ENCODE measurements around the gene PRRC1.

Gene PRRC1

DNA sequence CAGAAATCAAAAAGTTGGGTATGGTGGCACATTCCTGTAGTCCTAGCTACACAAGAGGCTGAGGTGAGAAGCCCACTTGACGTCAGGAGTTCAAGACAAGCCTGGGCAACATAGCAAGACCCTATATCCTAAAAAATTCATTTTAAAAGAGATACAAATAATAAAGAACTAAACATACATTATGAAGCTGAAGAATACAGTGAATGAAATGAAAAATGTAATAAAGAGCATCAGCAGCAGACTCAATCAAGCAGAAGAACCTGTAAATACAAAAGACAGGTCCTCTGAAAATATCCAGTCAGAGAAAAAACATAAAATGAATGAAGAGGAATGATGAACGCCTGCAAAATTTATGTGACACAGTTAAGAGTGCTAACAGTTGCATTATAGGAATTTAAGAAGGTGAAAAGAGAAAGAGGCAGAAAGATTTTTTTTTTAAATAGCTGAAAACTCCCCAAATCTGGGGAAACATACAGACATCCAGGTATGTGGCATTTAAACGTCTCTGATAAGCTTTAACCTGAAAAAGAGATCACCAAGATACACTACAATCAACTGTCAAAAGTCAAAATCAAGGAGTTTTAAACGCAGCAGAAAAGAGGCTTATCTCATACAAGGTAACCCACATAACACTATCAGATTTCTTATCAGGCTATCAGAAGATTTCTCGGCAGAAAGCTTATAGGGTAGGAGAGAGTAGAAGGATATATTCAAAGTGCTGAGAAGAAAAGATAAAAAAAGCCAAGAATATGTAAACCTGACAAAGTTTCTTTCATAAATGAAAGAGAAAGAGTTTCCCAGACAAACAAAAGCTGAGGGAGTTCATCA lies 57.6 kb downstream of the PRRC1 start:
- no peak for DNase-seq

DNA sequence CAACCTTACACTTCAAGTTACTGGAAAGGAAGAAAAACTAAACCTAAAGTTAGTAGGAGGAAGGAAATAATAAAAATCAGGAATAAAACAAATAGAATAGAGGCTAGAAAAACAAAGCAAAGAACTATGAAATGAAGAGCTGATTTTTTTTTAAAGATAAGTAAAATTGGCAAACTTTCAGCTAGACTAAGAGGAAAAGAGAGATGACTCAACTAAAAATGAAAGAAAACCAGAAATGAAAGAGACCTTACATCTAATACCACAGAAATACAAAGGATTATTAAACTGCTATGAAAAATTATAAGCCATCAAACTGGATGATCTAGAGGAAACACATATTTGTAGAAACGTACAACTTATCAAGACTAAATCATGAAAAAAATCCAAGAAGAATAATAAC lies 60.0 kb downstream of the PRRC1 start:
- no peak for DNase-seq

DNA sequence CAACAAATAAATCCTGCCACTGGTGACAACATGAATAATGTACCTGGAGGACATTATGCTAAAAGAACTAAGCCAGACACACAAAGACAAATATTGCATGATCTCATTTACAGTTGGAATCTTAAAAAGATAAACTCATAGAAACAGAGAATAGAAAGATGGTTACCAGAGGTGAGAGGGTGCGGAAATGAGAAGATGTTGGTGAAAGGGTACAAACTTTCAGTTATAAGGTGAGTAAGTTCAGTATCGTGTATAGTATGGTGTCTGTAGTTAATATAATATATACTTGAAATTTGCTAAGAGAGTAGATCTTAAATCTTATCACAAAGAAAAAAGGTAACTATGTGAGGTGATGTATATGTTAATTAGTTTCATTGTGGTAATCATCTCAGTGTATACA lies 63.3 kb downstream of the PRRC1 start:
- no peak for DNase-seq

DNA sequence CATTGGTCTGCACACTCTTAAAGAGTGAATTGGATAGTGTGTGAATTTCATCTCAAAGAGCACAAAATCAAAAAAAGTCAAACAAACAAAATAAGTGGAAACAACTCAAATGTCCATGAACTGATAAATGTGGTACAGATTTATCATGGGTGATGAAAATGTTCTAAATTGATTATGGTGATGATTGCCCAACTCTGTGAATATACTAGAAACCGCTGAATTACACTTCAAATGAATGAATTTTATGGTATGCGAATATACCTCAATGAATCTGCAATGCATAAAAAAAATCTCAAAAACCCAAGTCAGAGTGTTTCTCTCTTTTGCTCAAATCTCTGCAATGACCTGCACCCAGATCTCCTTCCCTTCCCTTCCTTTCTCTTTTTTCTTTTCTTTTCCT lies 64.0 kb downstream of the PRRC1 start:
- no peak for DNase-seq

DNA sequence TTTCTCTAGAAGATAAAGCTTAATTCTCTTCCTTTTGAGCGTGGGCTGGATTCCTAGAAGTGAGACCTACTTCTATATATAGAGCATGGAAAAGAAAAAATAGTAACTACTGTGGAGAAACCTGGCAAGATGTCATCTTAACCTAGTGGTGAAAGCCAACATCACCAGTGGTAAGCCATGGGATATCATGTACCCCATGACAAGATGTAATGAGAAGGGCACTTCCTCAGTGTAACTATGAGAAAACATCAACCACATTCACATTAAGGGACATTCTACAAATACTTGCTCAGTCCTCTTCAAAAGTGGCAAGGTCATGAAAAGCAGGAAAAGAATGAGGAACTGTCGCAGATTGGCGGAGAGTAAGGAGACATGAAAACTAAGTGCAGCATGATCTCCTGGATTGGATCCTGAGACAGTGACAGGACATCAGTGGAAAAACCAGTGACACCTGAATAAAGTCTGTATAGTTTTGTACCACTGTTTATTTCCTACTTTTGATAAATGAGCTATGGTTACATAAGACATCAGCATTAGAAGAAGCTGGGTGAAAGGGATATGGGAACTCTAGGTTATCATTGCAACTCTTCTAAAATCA lies 65.4 kb downstream of the PRRC1 start:
- DNase-seq = no peak

GRCh38 chr5:127583866-127584265 lies 66.4 kb downstream of the PRRC1 start:
- no peak for DNase-seq

DNA sequence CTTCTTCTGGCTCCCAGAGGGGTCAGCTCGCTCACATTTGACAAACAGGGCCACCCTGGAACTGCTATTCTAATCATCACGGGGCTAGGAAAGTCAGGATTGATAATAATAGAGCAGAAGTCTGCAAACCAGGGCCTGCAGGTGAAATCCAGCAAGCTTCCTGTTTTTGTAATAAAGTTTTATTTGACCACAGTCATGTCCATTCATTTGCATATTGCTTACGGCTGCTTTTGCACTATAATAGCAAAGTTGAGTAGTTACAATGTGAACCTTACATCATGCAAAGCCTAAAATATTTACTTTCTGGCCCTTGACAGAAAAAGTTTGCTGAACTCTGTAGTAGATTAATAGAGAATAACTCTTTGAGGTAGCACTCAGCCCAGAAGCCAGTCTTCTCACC lies 68.2 kb downstream of the PRRC1 start:
- DNase-seq = no peak

GRCh38 chr5:127586066-127586770 lies 68.8 kb downstream of the PRRC1 start:
- DNase-seq = no peak

DNA sequence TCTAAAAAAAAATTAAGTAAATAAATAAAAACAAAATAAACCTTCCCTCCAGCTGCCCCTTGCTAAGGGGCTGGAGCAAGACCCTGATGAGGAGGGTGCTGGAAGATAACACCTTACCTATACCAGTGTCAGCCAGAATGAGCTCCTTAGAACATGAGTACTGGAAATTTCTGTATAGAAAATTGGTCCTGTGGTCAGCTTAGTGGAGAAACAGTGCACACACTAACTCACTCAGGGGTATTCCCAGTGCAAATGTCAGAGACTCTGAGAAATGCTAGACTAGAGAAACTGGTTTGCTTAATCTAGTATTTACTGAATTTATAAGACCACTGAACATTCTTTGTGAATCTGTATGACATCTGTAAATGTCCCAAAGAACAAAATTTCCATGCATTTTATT lies 69.4 kb downstream of the PRRC1 start:
- DNase-seq = no peak

DNA sequence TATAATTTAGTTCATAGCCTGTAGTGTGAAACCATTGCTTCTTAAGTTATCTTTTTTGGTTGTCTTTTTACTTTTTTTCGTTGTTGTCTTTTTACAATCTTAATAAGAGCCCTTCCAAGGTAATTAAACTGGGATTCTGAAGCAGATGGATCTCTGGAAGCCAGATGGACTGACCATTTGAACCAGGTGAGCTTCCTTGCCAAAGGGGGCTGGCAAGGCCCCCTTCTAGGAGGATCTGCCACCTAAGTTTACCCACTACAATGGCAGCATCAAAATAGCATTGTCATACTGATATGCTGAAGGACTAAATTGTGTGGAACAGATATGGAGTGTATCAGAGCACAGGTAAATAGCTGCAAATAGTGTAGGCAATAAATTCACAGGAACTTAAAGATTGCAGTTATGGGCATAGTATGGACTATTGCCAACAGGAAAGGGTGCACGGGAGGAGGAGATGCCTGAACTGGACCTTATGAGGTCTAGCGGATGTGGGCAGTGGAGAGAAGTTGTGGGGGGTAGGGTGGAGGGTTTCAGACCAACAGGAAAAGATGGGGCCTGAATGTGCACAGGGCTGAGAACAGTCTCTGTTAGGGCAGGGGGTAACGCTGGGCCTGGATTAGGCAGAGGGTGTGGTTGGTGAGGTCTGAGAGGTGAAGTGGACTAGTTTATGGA lies 69.9 kb downstream of the PRRC1 start:
- DNase-seq = no peak

DNA sequence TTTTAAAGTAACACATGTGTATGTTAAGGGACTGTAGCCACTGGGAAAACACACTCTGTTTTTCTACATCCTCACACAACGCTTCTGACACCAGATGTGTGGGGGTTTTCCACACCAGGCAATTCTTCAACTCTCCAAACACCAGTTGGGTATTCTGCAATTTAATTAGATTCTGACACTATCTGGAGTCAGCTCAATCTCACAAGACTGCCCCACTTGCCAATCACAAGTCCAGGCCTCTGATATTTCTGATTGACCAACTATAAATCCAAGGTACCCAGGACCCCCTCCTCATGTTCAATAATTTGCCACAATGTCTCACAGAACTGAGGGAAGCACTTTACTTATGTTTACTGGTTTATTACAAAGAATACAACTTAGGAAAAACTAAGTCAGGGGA lies 70.9 kb downstream of the PRRC1 start:
- no peak for DNase-seq

DNA sequence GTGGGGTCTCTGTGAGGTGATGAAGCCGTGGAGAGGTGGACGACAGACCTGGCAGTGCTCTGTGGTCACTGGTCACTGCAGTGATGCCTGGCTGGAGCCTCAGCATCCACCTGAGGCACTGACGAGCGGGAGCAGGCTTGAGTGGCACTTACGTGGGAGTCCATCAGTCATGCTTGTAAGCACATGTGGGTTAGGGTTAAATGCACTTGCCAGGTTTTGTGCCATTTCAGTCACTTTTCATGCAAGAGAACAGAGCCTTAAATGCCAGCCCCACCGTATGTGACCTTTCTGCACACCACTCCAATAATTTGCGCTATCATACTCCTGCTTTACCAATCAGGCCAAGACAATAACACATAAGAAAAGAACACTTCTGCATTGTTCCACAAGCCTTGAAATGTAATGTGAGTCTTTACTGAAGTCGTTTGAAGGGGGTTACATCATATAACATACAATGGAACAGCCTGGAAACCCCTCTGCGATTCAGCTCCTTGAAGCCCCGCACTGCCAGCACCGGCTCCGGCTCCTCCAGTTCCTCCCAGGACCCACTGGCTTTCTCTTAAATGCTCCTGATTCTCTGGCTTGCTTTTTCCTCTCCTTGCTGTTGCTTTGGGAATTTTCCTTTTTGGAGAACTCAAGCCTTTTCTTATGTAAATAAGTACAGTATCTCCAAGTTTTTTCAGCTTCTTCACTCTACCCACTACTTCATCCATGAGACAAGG lies 72.0 kb downstream of the PRRC1 start:
- no peak for DNase-seq

- no peak for DNase-seq
Observed at GRCh38 chr5:127590156-127590722, 72.8 kb downstream of the PRRC1 start.

DNA sequence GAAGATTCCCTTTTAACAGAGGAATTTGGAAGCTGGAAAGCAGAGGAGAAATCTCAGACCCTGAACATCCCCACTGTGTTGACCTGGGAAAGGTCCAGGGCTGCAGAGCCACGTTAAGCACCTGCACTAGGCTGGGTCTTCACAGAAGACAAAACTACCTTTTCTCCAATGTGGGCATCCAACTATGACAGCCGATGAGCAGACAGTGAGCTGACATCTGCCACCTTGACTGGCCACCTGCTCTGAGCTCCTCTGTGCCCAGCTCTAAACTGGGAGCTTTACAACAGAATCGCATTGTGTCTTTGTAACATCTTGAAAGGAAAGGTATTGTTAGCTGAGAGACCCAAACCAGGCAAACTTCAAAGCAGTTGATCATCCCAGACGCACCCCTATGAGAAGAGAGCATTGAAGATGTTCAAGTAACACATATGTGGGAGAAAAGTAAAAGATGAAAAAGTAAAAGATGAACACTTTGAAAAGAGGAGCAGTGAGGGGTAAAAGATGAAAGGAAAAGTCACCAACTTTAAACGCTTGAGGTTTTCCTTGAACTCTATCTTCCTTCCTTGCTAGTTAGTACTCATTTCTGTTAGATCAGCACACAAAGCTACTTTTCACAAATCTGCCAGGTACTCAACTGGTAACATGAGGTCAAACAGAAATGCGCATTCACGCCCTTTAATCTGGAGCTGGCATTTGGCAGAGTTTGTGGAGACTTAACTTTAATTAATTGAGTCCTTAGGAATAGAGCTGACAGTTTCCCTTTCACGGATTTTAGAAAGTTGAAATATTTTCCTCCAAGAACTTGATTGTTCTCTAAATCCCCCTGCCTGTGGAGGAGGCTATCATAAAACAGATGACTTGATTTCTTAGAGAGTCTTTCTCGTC lies 78.3 kb downstream of the PRRC1 start:
- no peak for DNase-seq

DNA sequence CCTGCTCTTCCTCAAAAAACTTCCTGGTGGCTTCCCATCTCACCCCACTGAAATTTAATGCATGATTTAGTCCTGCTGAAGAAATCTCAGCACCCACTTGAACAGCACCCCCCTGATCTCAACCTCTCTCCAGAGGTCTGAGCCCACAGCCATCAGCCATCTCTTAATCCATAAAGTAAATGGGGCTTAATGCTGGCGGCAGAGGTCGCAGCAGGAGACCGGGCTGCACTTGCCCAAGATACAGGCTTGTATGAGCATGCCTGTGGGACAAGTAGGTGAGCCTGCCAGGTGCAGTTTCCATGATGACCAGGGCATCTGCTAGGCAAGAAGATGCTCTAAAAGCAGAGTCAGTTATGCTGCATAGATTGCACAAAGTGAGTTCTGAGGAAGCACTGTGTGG lies 79.1 kb downstream of the PRRC1 start:
- no peak for DNase-seq

DNA sequence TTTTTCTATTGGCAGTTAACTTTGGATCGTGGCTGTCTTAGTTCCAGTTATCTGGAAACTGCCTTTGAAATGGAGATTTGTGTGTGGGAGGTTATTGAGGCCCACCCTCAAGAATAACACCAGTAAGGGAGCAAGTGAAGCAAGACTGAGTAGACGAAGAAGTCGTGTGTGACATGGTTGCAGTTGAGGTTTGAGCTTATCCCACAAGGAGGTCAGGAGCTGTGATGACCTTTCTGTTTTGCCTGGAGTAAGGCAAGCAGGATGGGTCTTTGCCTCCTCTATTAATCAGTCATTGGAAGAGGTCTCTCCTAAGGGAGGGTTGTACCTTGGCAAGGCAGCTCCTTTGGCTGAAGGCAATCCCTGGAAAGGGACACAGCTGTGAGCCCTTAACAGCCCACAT lies 81.9 kb downstream of the PRRC1 start:
- DNase-seq = no peak

DNA sequence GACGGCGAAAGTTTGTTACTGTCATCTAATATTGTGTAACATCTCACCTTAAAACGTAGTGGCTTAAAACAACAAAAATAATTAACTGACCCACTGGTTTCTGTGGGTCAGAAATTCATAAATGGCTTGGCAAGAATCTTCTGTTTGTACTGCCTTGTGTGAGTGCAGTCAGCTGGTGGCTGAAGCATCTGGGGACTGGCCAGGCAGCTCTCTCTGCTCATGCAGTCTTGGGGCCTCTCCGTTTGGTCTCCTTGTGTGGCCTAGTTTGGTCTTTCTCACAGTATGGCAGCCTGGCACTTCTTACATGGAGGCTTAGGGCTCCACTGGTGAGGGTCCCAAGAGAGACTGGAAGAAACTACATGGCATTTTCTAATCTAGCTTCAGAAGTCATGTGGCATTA lies 82.4 kb downstream of the PRRC1 start:
- DNase-seq = no peak

- no peak for DNase-seq
Observed at GRCh38 chr5:127601111-127601510, 83.7 kb downstream of the PRRC1 start.

GRCh38 chr5:127601601-127602000 lies 84.2 kb downstream of the PRRC1 start:
- DNase-seq = no peak

GRCh38 chr5:127602481-127602880 lies 85.0 kb downstream of the PRRC1 start:
- no peak for DNase-seq

Data from anterior cingulate cortex (tissue), 58 donors.